Stimulated activated CD4-positive, alpha-beta T cell treated with anti-CD3 and anti-CD28 coated beads, Interleukin-4, amount 100 ng/mL, for 48 hours (primary cell): ENCODE data around the gene TBC1D1.

Experiments
- DNase-seq, 2 donors: peaks; one replicate each; pipeline ENCODE4 v3.0.0-alpha.2; 2020; ENCODE audit warnings: low read depth in 2 of 2

TBC1D1 gene

GRCh38 chr4:38149472-38149996 lies 258.6 kb downstream of the TBC1D1 start:
- DNase-seq, result no peak

- DNase-seq, result no peak
Measured at GRCh38 chr4:38149997-38150671, 259.2 kb downstream of the TBC1D1 start.

GRCh38 chr4:38150766-38151165 lies 259.9 kb downstream of the TBC1D1 start:
- DNase-seq, result no peak

GRCh38 chr4:38151873-38152272 lies 261.0 kb downstream of the TBC1D1 start:
- DNase-seq, result no peak

- DNase-seq, result no peak
Measured at GRCh38 chr4:38152305-38152704, 261.4 kb downstream of the TBC1D1 start.

GRCh38 chr4:38152721-38153386 lies 262.0 kb downstream of the TBC1D1 start:
- DNase-seq, result no peak

GRCh38 chr4:38153387-38153760 lies 262.5 kb downstream of the TBC1D1 start:
- no peak for DNase-seq

GRCh38 chr4:38154252-38154651 lies 263.4 kb downstream of the TBC1D1 start:
- DNase-seq, result no peak

GRCh38 chr4:38154681-38155588 lies 264.1 kb downstream of the TBC1D1 start:
- DNase-seq, result no peak

- no peak for DNase-seq
Measured at GRCh38 chr4:38155589-38156294, 264.9 kb downstream of the TBC1D1 start.

- DNase-seq, result no peak
Measured at GRCh38 chr4:38157592-38157991, 266.7 kb downstream of the TBC1D1 start.

GRCh38 chr4:38160487-38161207 lies 269.8 kb downstream of the TBC1D1 start:
- peak in 1 of 2 donors; percentile 53 for DNase-seq

- DNase-seq, result no peak
Measured at GRCh38 chr4:38161208-38162113, 270.6 kb downstream of the TBC1D1 start.

GRCh38 chr4:38162240-38162784 lies 271.4 kb downstream of the TBC1D1 start:
- DNase-seq, result no peak

- no peak for DNase-seq
Measured at GRCh38 chr4:38163216-38164006, 272.5 kb downstream of the TBC1D1 start.

- no peak for DNase-seq
Measured at GRCh38 chr4:38164346-38164745, 273.5 kb downstream of the TBC1D1 start.

- DNase-seq, result no peak
Measured at GRCh38 chr4:38166082-38166481, 275.2 kb downstream of the TBC1D1 start.

- DNase-seq, result no peak
Measured at GRCh38 chr4:38166768-38167167, 275.9 kb downstream of the TBC1D1 start.

- DNase-seq, result no peak
Measured at GRCh38 chr4:38167973-38168372, 277.1 kb downstream of the TBC1D1 start.
